NK-92 treated with Interleukin-12 subunit alpha and Interleukin-12 subunit beta, amount 100 ng/mL, for 24 hours (cell line): Measurements from ENCODE around the gene CCSER1.
"Not testable (repeated sequence)": the region's sequence is repeated elsewhere in the genome, so short reads cannot be mapped to it uniquely, and the experiment has no call there.

Experiments used
- DNase-seq: peaks from one replicate; lab custom pipeline; 2025; lab: John Stamatoyannopoulos, UW

Gene CCSER1

GRCh38 chr4:90715242-90715641 is 588.0 kb downstream of the CCSER1 start:
- DNase-seq = no peak

DNA sequence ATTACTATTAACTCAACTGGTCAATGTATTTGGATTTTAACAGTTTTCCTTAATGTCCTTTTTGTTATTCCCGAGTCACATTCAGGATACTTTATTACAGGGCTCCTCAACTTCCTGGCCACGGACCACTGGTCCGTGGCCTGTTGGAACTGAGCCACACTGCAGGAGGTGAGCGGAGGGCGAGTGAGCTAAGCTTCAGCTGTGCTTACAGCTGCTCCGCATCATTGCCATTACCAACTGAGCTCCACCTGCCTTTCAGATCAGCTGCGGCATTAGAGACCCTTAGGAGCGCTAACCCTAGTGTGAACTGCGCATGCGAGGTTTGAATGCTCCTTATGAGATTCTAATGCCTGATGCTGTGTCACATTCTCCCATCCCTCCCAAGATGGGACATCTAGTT is 591.7 kb downstream of the CCSER1 start:
- no peak for DNase-seq

DNA sequence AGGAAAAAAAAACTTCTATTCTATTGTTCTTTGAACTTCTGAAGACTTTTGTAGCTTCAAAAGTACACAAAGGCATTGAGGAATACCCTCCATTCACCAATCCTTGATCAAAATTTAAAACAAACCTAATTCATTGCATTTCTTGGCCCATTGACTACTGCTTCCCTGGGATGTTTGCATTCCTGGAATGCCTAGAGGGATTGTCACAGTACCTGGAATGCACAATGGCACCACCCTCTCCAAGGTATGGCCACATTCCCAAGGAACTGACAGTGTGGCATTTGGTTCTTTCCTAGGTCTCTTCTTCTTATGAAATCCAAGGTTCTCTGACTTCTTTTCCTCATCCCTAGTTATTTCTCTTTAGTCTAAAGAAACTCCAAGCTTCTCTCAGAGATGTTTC is 600.7 kb downstream of the CCSER1 start:
- no peak for DNase-seq

DNA sequence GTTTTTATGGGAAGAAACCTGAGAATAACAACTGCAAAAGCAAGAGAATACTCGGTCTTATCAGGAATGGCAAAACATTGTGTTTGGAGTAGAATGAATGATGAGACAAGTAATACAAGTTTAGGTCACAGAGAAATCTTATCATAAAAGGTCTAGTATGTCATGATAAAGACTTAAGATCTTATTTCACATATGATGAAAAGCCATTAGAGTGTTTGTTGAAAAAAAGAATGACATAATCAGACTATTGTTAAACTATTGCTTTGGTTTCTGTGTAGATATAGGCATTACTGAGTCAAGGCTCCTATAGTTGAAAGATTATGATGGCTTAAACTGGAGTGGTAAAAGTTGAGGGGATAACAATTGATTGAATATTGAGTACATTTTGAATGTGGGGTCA is 603.6 kb downstream of the CCSER1 start:
- no peak for DNase-seq

DNA sequence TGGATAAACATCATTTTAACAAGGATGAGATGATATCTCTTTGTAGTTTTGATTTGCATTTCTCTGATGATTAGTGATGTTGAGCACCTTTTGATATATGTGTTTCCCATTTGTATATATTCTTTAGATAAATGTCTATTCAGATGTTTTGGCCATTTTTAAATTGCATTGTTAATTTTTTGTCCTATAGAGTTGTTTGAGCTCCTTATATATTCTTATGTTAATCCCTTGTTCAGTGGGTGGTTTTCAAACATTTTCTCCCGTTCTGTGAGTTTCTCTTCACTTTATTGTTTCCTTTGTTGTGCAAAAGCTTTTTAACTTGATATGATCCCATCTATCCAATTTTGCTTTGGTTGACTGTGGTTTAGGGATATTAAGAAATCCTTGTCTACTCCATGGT is 606.0 kb downstream of the CCSER1 start:
- no peak for DNase-seq

- no peak for DNase-seq
Observed at GRCh38 chr4:90745176-90745575, 618.0 kb downstream of the CCSER1 start.

GRCh38 chr4:90753068-90753467 is 625.9 kb downstream of the CCSER1 start:
- DNase-seq = no peak

GRCh38 chr4:90757534-90758060 is 630.4 kb downstream of the CCSER1 start:
- no peak for DNase-seq

DNA sequence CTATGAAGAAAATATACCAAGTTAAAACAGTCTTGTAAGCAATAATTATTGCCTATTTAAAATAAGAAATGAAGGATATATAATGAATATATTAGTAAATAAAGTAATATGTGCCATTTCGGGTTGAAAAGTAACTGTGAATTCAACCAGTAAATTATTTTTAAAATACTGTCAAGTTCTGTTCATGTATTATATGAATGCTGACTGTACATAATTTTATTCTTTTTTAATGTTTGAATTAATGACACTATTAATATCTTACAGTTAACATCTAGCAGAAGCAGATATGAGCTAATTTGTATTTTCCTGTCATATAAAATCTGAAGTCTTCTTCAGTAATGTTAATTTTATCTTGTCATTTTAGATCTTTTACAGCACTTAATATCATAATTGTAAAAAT is 632.9 kb downstream of the CCSER1 start:
- DNase-seq = no peak

GRCh38 chr4:90766837-90767236 is 639.6 kb downstream of the CCSER1 start:
- no peak for DNase-seq

DNA sequence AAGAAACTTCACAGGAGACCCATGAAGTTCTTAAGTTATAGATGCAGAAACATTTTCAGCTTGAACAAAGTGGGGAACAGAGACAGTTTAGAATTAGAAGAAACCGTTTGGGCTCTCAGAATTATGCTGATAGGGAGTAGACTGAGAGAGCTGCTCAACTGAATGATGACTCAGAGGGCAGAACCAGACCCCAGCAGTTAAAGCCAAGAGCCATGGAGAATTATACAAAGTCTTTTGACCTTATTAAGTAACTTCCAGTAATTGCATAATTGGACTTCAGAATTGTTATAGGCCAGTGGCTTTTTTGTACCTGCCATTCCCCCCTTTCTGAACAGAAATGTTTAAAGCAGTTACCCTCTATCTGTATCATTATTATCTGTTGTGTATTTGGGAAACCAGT is 642.1 kb downstream of the CCSER1 start:
- no peak for DNase-seq

GRCh38 chr4:90780193-90780592 is 653.0 kb downstream of the CCSER1 start:
- DNase-seq = no peak

- no peak for DNase-seq
Observed at GRCh38 chr4:90786602-90787001, 659.4 kb downstream of the CCSER1 start.

DNA sequence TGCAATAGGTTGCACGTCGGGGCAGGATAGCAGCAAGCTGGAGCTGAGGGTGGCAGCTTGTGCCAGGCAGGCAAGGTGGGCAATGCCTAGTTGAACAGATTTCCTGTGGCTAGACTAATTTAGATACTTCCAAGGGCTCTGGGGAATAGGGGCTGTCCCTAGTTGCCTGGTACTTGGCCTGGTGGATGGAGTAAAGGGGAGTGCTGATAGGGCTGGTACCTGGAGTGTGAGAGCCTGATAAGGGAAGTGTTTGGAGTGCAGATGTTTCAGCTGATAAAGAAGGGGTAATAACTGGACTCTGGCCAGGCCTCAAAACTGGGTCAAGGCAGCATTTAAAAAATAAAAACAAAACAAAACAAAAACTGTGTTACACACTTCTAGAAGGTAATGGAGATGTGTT is 665.5 kb downstream of the CCSER1 start:
- DNase-seq = no peak

- no peak for DNase-seq
Observed at GRCh38 chr4:90798948-90799347, 671.8 kb downstream of the CCSER1 start.

- no peak for DNase-seq
Observed at GRCh38 chr4:90799895-90800294, 672.7 kb downstream of the CCSER1 start.

GRCh38 chr4:90815569-90815968 is 688.4 kb downstream of the CCSER1 start:
- DNase-seq = no peak

GRCh38 chr4:90816754-90817153 is 689.6 kb downstream of the CCSER1 start:
- DNase-seq = no peak

DNA sequence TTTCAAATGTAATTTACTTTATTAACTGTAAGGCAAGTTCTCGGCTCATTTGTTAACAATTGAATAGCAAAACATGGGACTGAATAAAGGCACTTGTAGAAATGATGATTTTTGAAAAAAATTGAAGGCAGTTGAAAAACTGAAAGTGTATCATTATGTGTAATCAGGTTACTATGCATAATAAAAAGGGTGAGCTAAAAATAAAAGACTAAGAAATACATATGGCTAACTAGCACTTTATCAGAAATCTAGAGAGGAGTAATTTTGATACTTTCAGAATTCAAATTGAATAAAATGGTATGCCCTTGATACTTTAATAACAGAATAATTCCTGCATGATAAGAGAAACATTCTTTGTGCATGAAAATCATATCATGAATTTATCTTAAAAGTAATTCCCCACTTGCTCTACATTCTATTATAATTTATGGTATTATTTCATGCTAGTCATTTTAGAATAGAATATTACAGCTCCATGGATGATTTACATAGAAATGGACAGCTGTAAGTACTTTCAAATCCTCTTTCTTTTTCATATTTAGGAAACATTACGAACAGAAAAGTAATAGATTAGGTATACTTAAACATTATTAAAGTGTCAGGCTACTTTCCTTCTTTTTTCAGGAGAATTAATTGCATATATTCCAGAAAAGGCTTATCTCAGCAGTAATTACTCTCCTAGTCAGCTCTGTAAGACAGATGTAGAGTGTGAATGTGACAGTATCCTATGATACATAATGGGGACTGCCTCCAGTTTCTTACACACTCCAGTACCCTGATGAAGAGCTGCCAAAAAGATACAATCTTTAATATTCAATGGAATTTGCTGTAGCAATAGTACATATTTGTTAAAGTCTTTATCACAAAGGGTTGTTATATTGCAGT is 697.3 kb downstream of the CCSER1 start:
- DNase-seq = no peak

- DNase-seq = no peak
Observed at GRCh38 chr4:90825849-90826248, 698.7 kb downstream of the CCSER1 start.

DNA sequence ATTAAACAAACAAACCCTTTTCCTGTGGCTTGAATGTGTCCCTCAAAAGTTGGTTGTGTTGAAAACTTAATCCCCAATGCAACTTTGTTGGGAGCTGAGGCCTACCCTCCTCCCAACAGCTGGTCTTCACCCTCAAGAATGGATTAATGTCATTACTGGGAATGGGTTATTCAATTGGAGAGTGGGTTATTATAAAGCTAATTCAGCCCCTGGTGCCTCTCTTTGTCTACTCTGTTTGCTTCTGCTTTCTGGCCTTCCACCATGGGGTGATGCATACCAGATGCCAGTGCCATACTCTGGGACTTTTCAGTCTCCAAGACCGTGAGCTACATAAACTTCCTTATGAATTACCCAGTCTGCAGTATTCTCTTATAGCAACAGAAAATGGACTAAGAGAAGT is 706.5 kb downstream of the CCSER1 start:
- no peak for DNase-seq

DNA sequence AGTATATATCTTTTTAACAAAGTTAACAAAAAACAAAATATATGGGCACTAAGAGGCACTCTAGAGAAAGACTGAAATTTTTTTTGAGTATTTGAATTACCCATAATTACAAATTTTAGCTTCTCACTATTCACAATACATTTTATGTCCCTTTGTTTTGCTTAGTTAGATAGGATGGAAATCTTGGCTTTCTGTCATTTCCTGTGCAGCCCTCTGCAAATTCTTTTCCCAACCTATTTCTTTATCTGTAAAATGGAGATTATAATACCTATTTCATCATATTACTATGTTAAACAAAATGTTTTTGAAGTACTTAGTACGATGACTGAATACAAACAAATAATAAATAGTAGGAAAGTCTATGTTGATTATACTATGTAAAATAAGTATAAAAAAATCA is 710.0 kb downstream of the CCSER1 start:
- no peak for DNase-seq

GRCh38 chr4:90838859-90839258 is 711.7 kb downstream of the CCSER1 start:
- DNase-seq = not testable (repeated sequence)

- no peak for DNase-seq
Observed at GRCh38 chr4:90840291-90840690, 713.1 kb downstream of the CCSER1 start.
